ENCODE results near the gene ZBTB21.
A peak's percentile ranks its signal among the peaks of the same experiment; 100 is the strongest.

Gene ZBTB21

DNA sequence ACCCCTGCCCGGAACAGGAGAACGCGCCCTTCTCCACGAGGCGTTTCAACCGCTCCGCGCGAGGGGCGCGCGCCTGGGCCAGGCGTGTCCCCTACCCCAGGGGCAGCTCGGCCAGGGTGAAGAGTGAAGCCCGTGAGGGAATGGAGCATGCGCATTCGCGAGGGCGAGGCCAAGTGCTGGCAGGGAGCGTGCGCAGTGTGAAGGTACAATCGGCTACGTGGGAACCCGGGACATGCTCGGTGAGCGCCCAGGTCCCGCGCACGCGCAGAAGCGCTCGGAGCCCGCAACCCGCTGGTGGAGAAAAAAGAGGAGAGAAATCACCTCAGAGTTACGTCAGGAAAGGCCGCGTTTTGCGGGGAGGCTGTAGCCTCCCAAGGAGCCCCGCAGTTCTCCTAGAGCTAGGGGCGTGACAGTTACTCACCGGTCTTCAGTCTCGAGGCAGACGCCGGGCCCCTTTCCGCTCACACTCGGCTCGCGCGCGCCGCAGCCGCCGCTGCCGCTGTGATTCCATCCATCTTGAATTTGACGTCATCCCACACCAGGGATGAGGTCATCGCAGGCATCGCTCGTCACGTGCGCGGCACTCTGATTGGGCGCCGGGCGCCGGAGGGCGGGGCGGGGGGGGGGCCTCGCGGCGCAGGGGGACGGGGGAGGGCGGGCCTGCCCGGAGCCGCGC lies at the start of gene ZBTB21:
TSS of gene ZBTB21 (minus strand) at position 530 of the 676 bp plus-strand sequence. CDS start 16,265 bp downstream, outside the sequence.
- DNase-seq = peak; percentile 98

DNA sequence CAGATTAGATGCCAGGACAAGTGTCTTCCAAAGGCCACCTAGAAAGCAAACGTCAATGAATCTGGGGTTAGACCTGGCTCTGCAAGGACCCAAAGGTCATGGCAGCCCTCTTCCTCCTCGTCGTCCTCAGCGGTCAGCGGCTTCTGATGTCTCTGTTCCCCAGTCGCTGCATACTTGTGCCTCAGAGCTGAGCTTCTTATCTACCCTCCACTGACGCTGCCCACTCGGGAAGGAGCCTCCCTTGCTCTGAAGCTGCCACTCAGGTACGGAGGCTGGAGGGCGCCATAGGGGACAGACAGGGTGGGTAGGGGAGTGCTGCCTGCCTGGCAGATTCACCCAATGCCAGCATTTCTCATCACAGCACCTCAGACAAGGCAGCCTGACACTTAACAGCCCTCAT lies 49.6 kb upstream of the ZBTB21 start:
- DNase-seq = no peak

DNA sequence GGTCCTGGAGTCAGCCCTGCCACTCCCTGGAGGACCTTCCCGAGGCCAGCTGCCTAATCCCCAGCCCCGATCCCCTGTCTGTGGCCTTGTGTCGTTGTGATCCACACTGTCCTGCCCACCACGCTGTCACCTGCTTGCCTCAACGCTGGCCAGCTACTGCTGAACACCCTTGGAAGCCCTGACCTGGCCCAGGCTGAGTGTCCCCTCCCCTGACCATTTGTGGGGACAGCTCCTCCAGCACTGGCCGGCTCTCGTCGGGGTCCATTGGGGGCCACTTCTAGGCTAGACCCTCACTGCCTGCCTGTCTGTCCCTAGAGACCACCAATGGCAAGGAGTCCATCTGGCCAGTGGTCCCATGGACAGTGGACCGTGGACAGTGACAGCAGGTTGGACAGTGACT lies 49.0 kb upstream of the ZBTB21 start:
- DNase-seq = no peak

DNA sequence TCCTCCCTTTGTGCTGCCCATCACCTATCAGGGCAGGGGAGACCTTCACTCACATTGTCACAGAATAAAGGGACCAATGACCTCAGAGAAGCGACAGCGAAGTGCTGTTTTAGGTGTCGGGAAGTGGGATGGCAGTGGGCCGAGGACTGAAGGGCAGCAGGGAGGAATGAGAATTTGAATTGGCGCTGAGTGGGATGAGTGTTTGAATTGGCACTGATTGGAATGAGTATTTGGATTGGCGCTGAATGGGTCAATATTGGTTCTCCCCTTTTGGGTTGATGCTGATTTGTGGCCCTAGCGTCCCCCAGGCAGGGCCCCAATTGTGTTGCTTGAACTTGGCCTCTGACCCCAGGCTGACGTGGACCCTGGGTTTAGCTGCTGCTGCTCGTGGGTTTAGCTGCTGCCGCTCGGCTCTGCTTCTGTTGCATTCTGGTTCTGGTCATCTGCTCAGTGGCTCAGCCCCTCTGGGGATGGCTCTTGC lies 48.5 kb upstream of the ZBTB21 start:
- DNase-seq = no peak

DNA sequence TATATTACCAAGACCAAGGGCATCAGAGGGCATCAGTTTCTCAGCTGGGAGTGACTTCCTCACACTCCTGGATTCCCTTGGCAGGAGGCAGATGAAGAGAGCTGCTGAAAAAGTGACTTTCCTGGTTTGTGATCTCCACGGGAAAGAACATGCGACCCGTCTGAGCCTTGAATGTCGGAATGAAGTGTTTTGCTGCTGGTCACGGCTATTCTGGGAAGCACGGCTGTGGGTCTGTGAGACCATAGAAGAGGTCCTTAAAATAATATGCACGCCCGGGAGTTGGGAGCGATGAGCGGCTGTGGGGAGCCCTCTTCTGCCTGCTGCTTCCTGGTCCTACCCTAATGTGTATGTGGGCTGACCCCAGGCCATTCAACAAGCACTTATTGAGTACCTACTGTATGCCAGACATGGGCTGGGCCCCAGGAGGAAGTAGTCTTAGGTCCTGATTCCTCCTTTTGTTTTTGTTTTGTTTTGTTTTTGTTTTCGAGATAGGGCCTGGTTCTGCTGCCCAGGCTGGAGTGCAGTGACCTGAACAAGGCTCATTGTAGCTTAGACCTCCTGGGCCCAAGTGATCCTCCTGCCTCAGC lies 47.8 kb upstream of the ZBTB21 start:
- no peak for DNase-seq

DNA sequence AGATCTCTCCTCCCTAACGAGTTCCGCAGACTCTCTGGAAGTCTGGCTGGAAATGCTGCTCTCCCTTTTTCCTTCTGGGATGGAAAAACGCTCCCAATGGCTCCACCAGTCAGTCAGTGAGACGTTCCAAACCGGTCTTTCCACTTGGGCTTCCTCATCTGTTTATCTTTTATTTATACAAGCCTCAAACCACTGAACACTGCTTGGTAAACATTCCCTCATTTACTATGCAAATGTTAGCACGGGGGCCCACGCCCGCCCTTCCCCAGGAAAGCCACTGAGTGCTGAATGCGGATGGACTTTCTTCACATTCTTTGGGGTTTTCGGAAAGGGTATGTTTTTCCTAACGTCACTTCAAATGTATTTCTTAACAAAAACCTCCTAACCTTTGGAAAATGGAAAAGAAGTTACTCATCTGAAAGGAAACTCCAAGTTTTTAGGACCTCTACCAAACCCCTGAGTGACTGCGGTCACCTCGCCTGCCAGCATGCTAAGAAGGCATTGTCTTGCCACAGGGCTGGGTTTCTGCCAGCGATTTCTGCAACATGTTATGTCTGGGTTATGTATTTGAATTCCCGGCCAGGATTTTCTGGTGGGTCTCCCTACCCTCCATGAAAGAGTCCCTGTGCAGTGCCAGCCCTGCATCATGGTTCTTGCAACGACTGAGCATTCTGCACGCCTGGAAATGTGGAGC lies 47.0 kb upstream of the ZBTB21 start:
- no peak for DNase-seq

DNA sequence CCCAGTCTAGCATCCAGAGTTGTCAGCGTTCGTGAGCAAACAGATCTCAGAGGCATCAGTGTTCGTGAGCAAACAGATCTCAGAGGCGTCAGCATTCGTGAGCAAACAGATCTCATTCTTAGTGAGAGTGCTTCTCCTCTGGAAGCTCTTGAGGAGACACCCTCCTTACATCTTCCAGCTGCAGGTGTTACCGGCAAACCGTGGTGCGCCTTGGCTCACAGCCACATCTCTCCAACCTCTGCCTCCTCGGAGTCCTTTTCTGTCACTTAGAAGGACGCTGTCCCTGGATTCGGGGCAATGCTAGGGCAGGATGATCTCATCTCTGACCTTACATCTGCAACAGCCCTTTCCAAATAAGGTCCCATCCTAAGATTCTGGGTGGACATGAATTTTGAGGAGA lies 46.3 kb upstream of the ZBTB21 start:
- no peak for DNase-seq

DNA sequence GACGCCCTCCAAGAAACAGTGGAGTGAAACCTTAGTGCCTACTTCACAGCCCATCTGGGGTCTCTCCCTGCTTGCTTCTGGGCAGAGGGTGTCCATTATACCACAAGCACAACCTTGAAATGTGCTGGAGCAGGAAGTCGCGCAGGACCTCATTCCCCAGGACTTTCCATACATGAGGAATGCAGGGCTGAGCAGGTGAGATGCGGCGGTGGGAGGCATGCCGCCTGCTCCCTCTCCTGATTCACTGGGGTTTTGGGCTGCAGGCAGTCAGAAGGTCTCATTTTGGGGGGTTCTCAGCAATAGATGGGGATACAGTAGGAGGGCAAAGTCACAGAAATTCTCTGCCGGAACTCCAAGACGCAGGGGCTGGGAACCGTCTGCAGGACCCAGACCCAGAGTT lies 45.3 kb upstream of the ZBTB21 start:
- no peak for DNase-seq

DNA sequence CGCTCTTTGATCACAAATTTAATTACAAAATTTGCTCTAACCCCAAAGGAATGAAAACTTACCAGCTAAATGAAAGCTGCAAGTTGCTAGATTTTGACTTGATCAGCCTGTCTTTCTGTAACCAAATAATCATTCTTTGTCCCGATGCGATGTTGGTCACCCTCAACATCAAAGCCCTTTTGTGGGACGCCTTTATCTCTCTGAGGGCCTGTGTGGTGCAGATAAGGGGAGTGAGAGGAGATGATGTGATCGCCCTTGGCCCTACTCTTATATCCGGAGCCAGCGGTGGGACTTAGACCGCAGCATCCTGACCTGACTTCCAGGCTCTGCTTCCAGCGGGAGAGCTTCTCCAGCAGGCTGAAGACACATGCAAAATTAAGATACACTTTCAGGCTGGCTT lies 41.6 kb upstream of the ZBTB21 start:
- DNase-seq = no peak

DNA sequence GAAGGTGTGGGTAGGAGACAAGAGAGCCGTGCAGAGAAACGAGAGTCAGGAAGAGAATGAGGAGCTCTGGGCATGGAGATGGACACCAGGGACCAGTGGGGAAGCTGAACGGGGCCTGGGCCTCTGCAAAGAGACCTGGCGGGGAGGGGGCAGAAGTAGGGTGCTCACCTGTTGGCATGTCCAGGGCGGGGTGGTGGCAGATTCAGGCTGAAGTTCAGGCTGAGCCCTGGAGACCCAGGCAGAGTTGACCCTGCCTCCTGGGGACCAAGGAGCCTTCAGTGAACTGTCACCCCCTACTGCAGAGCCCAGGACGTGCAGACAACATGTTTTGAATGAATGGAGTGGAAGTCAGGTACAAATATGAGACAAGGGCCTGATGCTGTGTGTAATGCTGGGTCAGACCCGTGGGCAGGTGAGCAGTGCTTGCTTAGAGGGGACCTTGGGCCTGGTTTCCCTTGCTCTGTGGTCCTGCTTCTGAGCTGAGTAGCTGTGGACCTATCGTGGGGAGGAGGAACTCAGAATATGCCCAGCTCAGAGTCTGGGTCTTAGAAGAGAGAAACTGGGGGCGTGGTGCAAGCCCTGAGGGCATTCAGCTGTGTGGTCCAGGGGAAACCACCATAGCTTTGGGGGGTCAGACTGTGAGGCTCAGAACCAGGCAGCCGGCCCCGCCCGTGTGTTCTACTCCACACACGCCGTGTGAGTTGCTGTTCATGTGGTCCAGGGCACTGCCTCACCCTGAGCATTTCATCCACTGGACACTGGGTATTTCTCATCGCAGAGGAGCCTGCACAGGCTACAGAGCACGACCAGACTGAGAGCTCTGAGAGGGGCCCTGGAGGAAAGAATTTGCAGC lies 39.6 kb upstream of the ZBTB21 start:
- DNase-seq = no peak

DNA sequence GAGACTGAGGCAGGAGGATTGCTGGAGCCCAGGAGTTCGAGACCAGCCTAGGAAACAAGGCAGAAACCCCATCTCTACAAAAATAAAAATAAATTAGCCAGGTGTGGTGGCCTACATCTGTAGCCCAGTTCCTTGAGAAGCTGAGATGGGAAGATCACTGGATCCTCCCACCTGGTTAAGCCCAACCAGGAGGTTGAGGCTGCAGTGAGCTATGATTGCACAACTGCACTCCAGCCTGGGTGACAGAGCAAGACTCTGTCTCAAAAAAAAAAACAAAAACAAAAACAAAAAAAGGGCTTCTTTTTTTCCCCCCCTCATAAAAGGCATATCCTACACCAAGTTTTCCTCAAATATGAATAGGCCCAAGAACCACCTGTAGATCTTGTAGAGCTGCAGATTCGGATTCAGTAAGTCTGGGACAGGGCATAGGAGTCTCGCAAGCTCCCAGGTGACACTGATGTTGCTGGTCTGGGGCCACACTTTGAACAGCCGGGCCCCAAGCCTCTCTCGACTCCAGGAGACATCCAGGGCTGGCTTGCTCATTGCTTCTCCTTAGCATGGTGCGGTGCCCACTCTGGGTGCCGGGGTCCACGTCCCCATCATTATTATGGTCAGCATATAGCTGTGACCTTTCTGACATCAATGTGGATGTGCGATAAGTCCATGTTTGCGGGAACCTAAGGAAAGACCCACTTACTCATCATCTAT lies 38.9 kb upstream of the ZBTB21 start:
- no peak for DNase-seq

DNA sequence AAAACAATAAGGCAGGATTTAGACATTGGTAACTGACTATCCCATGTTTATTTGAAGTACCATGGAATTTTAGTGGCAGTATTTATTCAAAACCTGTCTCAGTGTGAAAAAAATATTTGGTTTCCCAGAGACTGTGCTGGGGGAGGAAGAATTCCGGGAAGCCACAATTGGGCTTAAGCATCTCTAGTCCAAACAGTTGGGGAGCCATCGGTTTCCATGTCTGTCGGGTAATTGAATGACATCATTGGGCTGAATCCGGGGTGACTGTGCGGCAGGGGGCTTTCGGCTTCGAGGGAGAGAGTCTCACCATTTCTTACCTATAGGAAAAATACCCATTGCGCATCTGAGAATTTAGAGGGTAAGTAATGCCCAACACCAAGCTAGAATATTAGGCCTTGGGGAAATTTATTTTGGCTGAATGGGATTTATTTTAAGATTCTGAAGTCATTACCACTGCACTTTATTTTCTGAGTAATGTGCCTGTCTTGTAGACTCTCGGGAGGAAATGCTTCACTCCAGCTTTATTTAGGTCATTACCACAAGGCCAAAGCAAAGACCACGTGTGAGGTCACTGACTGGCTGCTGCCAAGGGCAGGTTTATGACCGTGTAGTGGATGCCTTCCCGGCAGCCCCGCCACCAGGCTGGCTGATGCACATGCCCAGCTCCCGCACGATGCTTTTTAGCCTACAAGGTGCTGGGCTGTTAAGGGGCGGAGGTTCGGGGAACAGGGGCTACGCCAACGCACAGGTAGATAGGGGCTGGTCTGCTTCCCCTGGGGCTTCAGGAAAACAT lies 37.9 kb upstream of the ZBTB21 start:
- no peak for DNase-seq

DNA sequence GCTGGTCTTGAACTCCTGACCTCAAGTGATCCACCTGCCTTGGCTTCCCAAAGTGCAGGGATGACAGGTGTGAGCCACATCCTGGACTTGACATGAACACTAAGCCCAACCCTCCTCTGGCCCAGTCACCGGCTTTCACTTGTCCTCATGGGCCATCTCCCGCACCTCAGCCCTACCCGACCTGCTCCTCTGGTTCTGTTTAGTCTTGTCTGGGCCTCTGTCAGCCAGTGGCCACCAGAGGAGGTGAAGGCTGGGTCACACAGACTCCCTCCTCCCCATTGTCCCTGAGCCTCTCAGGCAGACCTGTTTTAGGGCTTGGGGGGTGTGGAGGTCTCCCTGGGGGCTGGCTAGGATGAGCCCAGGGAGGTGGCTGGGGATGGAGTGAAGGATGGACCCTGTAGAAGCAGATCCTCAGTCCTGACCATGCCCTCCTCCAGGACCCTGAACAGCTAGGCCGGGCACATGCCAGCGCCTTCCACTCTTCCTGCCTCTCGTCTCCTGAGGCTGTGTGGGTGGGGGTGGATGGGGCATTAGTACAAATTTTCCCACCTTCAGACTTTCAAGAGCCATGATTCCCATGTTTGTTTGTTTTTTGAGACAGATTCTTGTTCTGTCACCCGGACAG lies 34.8 kb upstream of the ZBTB21 start:
- DNase-seq = no peak

DNA sequence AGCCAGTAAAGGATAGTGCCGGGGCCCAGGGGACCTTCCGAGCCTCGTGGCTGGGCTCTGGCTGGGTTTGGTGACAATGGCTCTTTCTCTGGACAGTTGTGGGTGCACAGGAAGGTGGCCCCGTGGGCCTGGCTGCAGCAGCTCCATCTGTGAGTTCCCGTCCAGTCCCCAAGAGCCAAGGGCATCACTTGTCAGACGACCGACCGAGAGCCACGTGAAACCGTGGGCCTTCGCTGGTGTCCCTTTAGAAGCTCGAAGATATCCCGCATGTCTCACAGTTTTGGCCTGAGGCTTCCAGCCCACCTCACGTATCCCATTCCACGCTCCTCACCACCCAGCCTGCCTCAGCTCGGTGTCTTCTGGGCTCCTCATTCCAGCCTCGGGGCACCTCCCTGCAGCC lies 33.8 kb upstream of the ZBTB21 start:
- no peak for DNase-seq

DNA sequence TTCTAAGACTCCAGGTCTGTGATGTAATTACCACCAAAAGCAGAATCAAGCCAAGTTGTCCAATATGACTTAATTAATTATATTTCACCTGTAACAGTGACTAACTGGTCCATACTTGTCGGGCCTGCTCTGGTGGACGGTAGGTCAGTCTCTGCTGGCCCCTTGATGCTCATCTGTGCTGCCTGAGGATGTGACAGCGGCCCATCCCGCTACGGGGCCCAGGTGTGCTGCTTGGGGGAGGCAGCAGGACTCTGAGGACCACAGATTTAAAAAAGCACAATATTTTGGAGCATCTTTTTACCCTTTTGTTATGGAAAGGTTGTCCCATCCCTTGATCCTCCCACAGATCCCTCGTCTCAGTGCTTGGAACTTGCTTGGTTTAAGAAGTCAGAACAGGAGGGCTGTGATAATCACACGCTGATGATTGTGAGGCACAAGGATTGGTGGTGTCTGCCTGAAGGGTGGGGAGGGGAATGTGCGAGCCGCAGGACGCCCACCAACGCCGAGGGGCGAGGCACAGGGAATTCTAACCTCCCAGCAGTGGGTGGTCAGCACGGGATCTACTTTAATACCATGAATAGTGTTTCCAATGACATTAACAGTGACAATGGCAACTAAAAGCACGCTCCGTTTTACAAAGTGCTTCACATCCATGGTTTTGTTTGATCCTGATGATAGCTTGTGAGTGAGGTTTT lies 33.2 kb upstream of the ZBTB21 start:
- DNase-seq = no peak

DNA sequence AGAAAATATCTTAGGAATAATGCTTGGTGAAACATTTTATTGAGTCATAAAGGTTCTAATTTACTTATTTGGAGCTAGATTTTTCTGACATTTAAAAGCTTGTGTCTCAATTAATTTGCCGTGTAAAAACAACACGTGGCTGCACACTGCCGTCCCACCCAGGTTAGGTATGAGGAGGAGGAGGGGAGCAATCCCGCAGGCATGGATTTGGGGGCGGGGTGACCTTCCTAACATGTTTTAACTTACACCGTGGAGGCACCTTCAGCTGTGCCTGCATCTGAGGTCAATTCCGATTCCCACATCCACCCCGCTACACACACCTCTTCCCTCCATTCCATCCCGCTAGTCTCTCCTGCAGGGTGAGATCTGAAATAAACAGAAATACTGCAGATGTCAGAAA lies 32.5 kb upstream of the ZBTB21 start:
- DNase-seq = no peak

DNA sequence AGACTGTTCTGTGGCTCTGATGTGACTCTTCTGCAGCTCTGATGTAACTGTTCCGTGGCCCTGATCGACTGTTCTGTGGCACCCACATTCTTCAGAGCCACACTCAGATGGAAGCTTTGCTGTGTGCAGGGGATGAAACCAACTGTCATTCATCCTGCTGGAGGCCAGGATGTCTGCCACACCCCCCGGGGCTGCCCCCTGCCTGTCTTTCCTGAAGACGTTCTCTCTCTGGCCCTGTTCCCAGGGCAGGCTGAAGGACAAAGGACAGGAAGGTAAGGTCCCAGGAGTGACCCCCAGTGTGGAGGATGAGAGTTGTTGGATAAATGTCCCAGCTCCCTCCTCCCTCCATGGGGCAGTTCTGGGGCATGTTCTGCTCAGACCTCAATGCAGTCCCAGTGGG lies 31.6 kb upstream of the ZBTB21 start:
- DNase-seq = no peak

DNA sequence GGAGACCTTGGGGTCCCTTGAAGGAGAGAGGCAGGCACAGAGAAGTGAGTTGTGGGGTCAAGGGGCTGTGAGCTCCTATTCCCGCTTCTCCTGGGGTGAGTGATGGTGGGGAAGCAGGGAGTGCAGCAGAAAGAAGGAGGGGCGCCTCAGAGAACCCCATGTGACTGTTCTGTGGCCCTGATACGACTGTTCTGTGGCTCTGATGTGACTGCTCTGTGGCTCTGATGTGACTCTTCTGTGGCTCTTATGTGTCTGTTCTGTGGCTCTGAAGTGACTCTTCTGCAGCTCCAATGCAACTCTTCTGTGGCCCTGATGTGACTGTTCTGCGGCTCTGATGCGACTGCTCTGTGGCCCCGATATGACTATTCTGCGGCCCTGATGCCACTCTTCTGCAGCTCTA lies 31.1 kb upstream of the ZBTB21 start:
- no peak for DNase-seq

DNA sequence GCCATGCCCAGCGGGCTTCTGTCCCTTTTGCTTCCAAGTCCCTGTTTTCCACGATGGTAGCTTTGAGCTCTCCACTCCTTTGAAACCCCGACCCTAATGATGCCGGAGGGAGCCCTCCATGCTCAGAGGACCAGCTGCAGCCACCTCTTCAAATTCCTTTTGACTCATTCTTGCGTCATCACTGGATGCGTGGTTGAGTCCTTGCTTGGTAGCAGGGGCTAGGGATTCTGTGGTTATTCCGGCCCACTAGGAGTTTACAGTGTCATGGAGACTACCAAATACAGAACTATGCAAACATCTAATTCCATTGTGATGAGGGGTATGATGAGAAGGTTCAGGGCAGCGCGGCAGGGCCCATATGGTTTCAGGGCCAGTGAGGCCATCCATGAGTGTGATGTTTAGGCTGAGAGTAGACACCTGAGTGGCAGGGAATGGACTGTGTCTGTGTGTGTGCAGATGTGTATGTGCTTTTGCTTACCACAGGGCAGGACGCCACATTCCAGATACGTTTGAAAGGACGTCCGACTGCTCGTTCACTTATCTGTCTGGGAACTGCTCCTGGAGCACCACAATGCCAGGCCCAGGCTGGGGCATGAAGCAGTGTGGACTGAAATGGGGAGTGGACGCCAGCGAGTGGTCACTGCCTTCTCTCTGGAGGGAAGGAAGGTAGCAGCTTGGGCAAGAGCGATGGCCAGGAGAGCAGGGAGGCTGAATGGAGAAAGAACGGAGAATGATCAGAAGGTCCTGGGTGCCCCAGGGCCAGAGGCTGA lies 30.4 kb upstream of the ZBTB21 start:
- DNase-seq = no peak

DNA sequence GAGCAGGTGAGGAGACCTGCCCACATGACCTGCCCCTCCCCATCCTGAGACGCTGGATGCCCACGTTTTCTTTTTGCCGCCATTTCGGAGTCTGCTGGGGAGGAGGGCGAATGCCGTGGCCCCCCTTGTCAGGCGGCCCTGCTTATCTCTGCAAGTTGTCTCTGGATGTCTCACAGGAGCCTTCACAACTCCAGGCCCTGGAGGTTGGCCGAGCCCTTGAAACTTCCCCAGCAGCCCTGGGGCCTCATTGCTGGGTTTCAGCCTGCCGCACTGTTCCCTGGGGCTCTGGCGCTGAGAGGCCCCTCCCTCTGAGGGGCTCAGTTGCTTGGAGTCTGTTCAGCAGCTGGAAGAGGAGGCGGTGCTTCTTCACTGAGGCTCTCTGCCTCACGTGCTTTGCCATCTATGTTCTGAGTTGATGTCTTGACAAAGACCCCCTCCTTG lies 29.8 kb upstream of the ZBTB21 start:
- DNase-seq = no peak

Measured in CD4-positive, alpha-beta T cell treated with Interleukin-1 beta for 1 hour (primary cell).